Duodenal mucosa (tissue), 2 donors: ENCODE results near the gene KCTD4.

Experiments
- H3K27ac ChIP-seq: one replicate; pipeline ENCODE4 v1.7.0; 2013; ENCODE audit warnings: low read depth, low read length
- H3K27me3 ChIP-seq, 2 donors: one replicate each; pipeline ENCODE4 v1.7.0; 2013; ENCODE audit warnings: low read length in 2 of 2, control low read depth in 1 of 2; ENCODE audit not compliant: insufficient read depth in 2 of 2, control insufficient read depth in 1 of 2
- H3K36me3 ChIP-seq, 2 donors: one replicate each; pipeline ENCODE4 v1.7.0; 2013; ENCODE audit warnings: low read length in 2 of 2, control low read depth in 1 of 2; ENCODE audit not compliant: insufficient read depth in 2 of 2, control insufficient read depth in 1 of 2
- H3K4me1 ChIP-seq, 2 donors: one replicate each; pipeline ENCODE4 v1.7.0; 2013; ENCODE audit warnings: low read length in 2 of 2, control low read depth in 1 of 2; ENCODE audit not compliant: insufficient read depth in 2 of 2, control insufficient read depth in 1 of 2
- H3K4me3 ChIP-seq, 2 donors: one replicate each; pipeline ENCODE4 v1.7.0; 2013; ENCODE audit warnings: low read length in 2 of 2, low read depth in 1 of 2
- H3K9ac ChIP-seq, 2 donors: one replicate each; pipeline ENCODE4 v1.7.0; 2013; ENCODE audit warnings: low read length in 2 of 2, low read depth in 1 of 2
- H3K9me3 ChIP-seq, 2 donors: one replicate each; pipeline ENCODE4 v1.7.0; 2013; ENCODE audit warnings: low read length in 2 of 2, control low read depth in 1 of 2; ENCODE audit not compliant: control insufficient read depth in 1 of 2

Gene KCTD4

DNA sequence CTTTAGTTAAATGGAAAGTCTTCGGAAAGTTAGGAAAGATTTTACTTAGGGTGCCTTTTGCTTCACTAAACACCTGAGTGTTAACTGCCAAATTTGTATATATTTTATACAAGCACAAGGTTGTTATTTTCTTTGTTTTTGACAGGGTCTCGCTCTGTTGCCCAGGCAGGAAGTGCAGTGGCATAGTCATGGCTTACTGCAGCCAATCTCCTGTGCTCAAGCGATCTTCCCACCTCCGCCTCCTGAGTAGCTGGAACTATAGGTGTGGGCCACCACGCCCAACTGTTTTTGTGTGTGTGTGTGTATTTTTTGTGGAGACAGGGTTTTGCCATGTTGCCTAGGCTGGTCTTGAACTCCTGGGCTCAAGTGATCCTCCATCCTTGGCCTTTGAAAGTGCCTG lies 16.2 kb downstream of the KCTD4 start:
- H3K27ac ChIP-seq: no peak overlapping the region
- H3K9ac ChIP-seq: no peak overlapping the region
- H3K9me3 ChIP-seq: no peaks in the 10 kb centered on the region
- H3K4me1 ChIP-seq: no peaks in the 10 kb centered on the region
- no peaks in the 10 kb centered on the region for H3K27me3 ChIP-seq
- peaks cover 0 to 5% of the 10 kb centered on the region in 2 donors for H3K36me3 ChIP-seq
- H3K4me3 ChIP-seq: no peak overlapping the region

- peaks cover 0 to 10% of the 10 kb centered on the region in 2 donors for H3K4me1 ChIP-seq
- no peaks in the 10 kb centered on the region for H3K27me3 ChIP-seq
- H3K27ac ChIP-seq: no peak overlapping the region
- H3K9ac ChIP-seq: no peak overlapping the region
- no peak overlapping the region for H3K4me3 ChIP-seq
- H3K36me3 ChIP-seq: peaks cover 0 to 5% of the 10 kb centered on the region in 2 donors
- no peaks in the 10 kb centered on the region for H3K9me3 ChIP-seq
Observed at GRCh38 chr13:45180713-45181601, 19.9 kb downstream of the KCTD4 start.

DNA sequence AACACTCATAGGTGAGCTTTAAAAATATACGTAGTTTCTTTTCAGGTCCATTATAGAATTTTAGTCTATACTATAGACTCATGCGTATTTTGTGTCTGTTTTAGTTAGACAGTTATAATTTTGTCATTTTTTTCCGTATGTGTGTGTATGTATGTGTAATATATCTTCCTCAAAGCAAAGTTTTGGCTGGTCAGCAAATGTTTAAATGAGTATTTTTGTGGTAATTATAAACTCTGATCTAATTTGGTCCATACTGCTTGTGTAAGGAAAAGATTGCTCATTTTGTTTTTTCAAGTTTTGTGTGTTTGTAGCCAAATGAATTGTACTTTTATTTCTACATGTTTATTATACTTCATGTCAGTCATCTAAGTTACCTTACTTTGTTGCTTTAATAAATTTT lies 20.5 kb downstream of the KCTD4 start:
- Histone ChIP-seq H3K9me3 (no peaks in the 10 kb centered on the region), H3K36me3 (peaks cover 0 to 5% of the 10 kb centered on the region in 2 donors), H3K27me3 (no peaks in the 10 kb centered on the region), H3K4me1 (peaks cover 0 to 10% of the 10 kb centered on the region in 2 donors), H3K27ac (no peak overlapping the region), H3K9ac (no peak overlapping the region), H3K4me3 (no peak overlapping the region)

GRCh38 chr13:45179428-45179827 lies 21.4 kb downstream of the KCTD4 start:
- Histone ChIP-seq H3K27me3 (no peaks in the 10 kb centered on the region), H3K27ac (no peak overlapping the region), H3K36me3 (peaks cover 0 to 5% of the 10 kb centered on the region in 2 donors), H3K4me1 (peaks cover 0 to 10% of the 10 kb centered on the region in 2 donors), H3K9me3 (no peaks in the 10 kb centered on the region), H3K9ac (no peak overlapping the region), H3K4me3 (no peak overlapping the region)

DNA sequence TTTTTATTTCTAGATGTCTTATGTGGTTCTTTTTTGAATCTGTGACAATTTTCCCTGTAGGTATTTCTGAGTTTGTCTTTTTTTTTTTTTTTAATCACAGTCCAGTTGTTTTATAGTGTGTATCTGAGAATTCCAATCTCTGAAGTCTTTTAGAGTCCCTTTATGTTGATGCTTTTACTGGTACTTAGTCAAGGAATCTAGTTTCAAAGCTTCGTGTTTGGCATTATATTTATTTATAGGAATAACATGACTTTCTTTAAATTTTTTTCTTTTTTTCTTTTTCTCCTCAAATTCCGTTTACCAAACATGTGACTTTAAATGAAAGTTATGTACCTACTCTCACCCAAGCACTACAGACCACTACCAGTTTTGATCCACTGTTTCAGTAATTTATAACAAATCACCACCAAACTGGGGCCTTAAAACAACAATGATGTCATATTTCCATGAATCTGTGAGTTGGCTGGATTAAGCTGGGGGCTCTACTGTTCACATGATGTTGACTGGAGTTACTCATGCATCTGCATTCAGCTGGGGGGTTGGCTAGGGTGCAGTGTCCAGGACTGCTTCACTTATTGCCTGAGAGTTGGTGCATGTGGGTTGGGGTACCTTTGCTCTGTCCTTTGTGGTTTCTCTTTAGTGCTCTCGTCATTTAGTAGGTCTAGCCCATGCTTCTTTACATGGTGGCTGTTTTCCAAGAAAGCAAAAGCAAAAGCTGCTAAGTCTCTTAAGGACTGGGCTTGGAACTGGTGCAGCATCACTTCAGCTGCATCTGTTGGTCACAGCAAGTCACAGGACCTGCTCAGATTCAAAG lies 22.3 kb downstream of the KCTD4 start:
- Histone ChIP-seq H3K27ac (no peak overlapping the region), H3K36me3 (peaks cover 0 to 3% of the 10 kb centered on the region in 2 donors), H3K27me3 (no peaks in the 10 kb centered on the region), H3K9ac (no peak overlapping the region), H3K4me1 (peaks cover 0 to 10% of the 10 kb centered on the region in 2 donors), H3K9me3 (no peaks in the 10 kb centered on the region), H3K4me3 (no peak overlapping the region)

DNA sequence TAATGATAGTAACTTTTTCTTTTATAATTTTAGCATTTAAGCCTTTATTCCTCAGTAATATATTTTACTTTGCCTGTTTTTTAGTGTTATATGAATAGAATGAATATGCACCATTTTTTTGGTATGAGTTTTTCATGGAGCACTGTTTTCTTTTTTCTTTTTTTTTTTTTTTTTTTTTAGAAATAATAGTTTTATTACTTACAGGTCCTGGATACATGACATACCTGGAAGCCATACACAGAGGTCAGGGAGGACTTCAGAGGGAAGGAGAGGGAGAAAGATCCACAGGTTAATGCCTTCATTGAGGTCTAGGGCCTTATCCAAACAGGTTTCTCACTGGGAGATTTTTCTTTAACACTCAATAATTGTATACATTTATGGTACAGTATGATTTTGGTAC lies 26.4 kb downstream of the KCTD4 start:
- H3K9ac ChIP-seq: no peak overlapping the region
- H3K27ac ChIP-seq: no peak overlapping the region
- H3K36me3 ChIP-seq: no peaks in the 10 kb centered on the region
- no peaks in the 10 kb centered on the region for H3K27me3 ChIP-seq
- peaks cover 0 to 10% of the 10 kb centered on the region in 2 donors for H3K4me1 ChIP-seq
- no peaks in the 10 kb centered on the region for H3K9me3 ChIP-seq
- no peak overlapping the region for H3K4me3 ChIP-seq

DNA sequence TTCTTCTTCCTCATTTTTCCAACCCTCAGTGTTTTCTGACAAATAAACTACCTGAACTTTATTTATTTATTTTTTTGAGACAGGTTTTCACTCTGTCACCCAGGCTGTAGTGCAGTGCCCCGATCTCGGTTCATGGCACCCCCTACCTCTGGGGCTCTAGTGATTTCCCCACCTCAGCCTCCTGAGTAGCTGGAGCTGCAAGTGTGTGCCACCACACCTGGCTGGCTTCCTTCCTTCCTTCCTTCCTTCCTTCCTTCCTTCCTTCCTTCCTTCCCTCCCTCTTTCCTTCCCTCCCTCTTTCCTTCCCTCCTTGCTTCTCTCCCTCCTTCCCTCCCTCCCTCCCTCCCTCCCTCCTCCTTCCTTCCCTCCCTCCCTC lies 32.3 kb downstream of the KCTD4 start:
- Histone ChIP-seq H3K27me3 (no peaks in the 10 kb centered on the region), H3K36me3 (no peaks in the 10 kb centered on the region), H3K27ac (no peak overlapping the region), H3K9me3 (no peaks in the 10 kb centered on the region), H3K4me1 (peaks cover 4 to 5% of the 10 kb centered on the region in 2 donors), H3K9ac (no peak overlapping the region), H3K4me3 (no peak overlapping the region)

GRCh38 chr13:45167611-45168554 lies 33.0 kb downstream of the KCTD4 start:
- no peaks in the 10 kb centered on the region for H3K27me3 ChIP-seq
- no peaks in the 10 kb centered on the region for H3K9me3 ChIP-seq
- peaks cover 4 to 5% of the 10 kb centered on the region in 2 donors for H3K4me1 ChIP-seq
- no peaks in the 10 kb centered on the region for H3K36me3 ChIP-seq
- no peak overlapping the region for H3K27ac ChIP-seq
- H3K4me3 ChIP-seq: no peak overlapping the region
- H3K9ac ChIP-seq: no peak overlapping the region

- Histone ChIP-seq H3K27me3 (no peaks in the 10 kb centered on the region), H3K9me3 (no peaks in the 10 kb centered on the region), H3K4me1 (peaks cover 4 to 5% of the 10 kb centered on the region in 2 donors), H3K9ac (no peak overlapping the region), H3K36me3 (no peaks in the 10 kb centered on the region), H3K4me3 (no peak overlapping the region), H3K27ac (no peak overlapping the region)
Observed at GRCh38 chr13:45166858-45167257, 34.0 kb downstream of the KCTD4 start.
